ENCODE results near the gene TMEM154.

- TF ChIP-seq CTCF (conservative IDR thresholded peaks at IDR 0.05; ENCODE audit: low read depth, low read length) (no peak), EZH2 (IDR thresholded peaks at IDR 0.05; ENCODE audit: borderline replicate concordance, low read depth, low read length, poor library complexity, severe bottlenecking) (no peak)
These were observed 105.9 kb downstream of the TMEM154 start for GRCh38 chr4:152573861-152574260.

Data from A673 (cell line).